Urothelium cell line (cell line): ENCODE data around the gene NUPR2.
"Not testable (repeated sequence)": the region's sequence is repeated elsewhere in the genome, so short reads cannot be mapped to it uniquely, and the experiment has no call there.

Experiments
- DNase-seq: peaks from one replicate; pipeline ENCODE4 v3.0.0; 2011; ENCODE audit warnings: low spot score, mixed read lengths
- FAIRE-seq: peaks from 2 replicates; lab custom pipeline; 2011; peaks lifted over from hg19 to GRCh38; lab: Jason Lieb, UNC

Gene NUPR2

GRCh38 chr7:56087445-56087844 lies 28.8 kb downstream of the NUPR2 start:
- no peak for FAIRE-seq

GRCh38 chr7:56086761-56087160 lies 29.5 kb downstream of the NUPR2 start:
- no peak for FAIRE-seq
- DNase-seq: no peak

More at GRCh38 chr7:56087445-56087844, 28.8 kb downstream of the NUPR2 start:
- DNase-seq: no peak

GRCh38 chr7:56083150-56083785 lies 32.9 kb downstream of the NUPR2 start:
- no peak for FAIRE-seq

GRCh38 chr7:56081626-56082340 lies 34.4 kb downstream of the NUPR2 start:
- FAIRE-seq (no peak), DNase-seq (no peak)

More at GRCh38 chr7:56083150-56083785, 32.9 kb downstream of the NUPR2 start:
- DNase-seq: no peak

- not testable (repeated sequence) for FAIRE-seq, DNase-seq
These were observed 35.3 kb downstream of the NUPR2 start for GRCh38 chr7:56080726-56081435.

- DNase-seq (no peak), FAIRE-seq (no peak)
These were observed 36.6 kb downstream of the NUPR2 start for GRCh38 chr7:56079450-56080185.

GRCh38 chr7:56078196-56078595 lies 38.0 kb downstream of the NUPR2 start:
- DNase-seq (no peak), FAIRE-seq (peak; percentile 5)

- no peak for FAIRE-seq
- no peak for DNase-seq
These were observed 38.5 kb downstream of the NUPR2 start for GRCh38 chr7:56077681-56078080.

- FAIRE-seq: no peak
These were observed 41.8 kb downstream of the NUPR2 start for GRCh38 chr7:56074371-56074791.

GRCh38 chr7:56066376-56066775 lies 49.8 kb downstream of the NUPR2 start:
- DNase-seq, FAIRE-seq: not testable (repeated sequence)

More at GRCh38 chr7:56074371-56074791, 41.8 kb downstream of the NUPR2 start:
- DNase-seq: peak; percentile 86
